Mesenchymal stem cell (in vitro differentiated cells and primary cell): ENCODE measurements around the gene TMEM202. TPM values are rescaled to one million over a fixed set of nuclear protein-coding genes. Genes with fewer than 3 reads are reported as not detected.

ENCODE experiments used
- DNase-seq: peaks from one replicate; pipeline ENCODE4 v3.0.0-alpha.2; 2013
- H2AFZ ChIP-seq: one replicate; pipeline ENCODE4 v1.6.1; 2013; ENCODE audit warnings: low read depth, mild to moderate bottlenecking, control low read depth, inconsistent platforms, low read length, moderate library complexity
- H2AK5ac ChIP-seq: 2 replicates; pipeline ENCODE4 v1.6.1; 2013; ENCODE audit warnings: low read length, moderate library complexity, mild to moderate bottlenecking, inconsistent platforms; ENCODE audit not compliant: severe bottlenecking
- H2BK120ac ChIP-seq: one replicate; pipeline ENCODE4 v1.6.1; 2013; ENCODE audit warnings: low read depth, mild to moderate bottlenecking, inconsistent platforms, low read length, moderate library complexity
- H2BK12ac ChIP-seq, 2 experiments: one replicate each; pipeline ENCODE4 v1.6.1; 2013; ENCODE audit warnings: inconsistent platforms in 2 of 2, low read length in 2 of 2, mild to moderate bottlenecking in 2 of 2, moderate library complexity in 2 of 2, control low read depth in 1 of 2
- H2BK15ac ChIP-seq: one replicate; pipeline ENCODE4 v1.6.1; 2013; ENCODE audit warnings: mild to moderate bottlenecking, low read depth, inconsistent platforms; ENCODE audit not compliant: poor library complexity, severe bottlenecking
- H2BK5ac ChIP-seq: 2 replicates; pipeline ENCODE4 v1.6.1; 2013; ENCODE audit warnings: low read depth, mild to moderate bottlenecking, low read length, control low read depth, inconsistent platforms; ENCODE audit not compliant: poor library complexity, severe bottlenecking
- H3K14ac ChIP-seq, 2 experiments: one replicate each; pipeline ENCODE4 v1.6.1; 2013; ENCODE audit warnings: inconsistent platforms in 2 of 2, low read length in 2 of 2, control low read depth in 1 of 2, mild to moderate bottlenecking in 1 of 2, moderate library complexity in 1 of 2
- H3K18ac ChIP-seq, 2 experiments: one replicate each; pipeline ENCODE4 v1.6.1; 2013; ENCODE audit warnings: inconsistent platforms in 2 of 2, low read length in 2 of 2, control low read depth in 1 of 2, low read depth in 1 of 2, mild to moderate bottlenecking in 1 of 2
- H3K23ac ChIP-seq, 2 experiments: one replicate each; pipeline ENCODE4 v1.6.1; 2013; ENCODE audit warnings: inconsistent platforms in 2 of 2, low read length in 2 of 2, mild to moderate bottlenecking in 2 of 2, moderate library complexity in 2 of 2, control low read depth in 1 of 2
- H3K27ac ChIP-seq: 2 replicates; pipeline ENCODE4 v1.5.1; 2013; ENCODE audit warnings: mild to moderate bottlenecking, moderate library complexity, low read length, control low read depth, inconsistent platforms; ENCODE audit not compliant: poor library complexity, severe bottlenecking
- H3K27me3 ChIP-seq, 2 experiments: 2 replicates each; pipeline versions ENCODE4 v1.6.1 to v1.7.0; 2013; ENCODE audit warnings: low read length in 2 of 2, mild to moderate bottlenecking in 2 of 2, moderate library complexity in 2 of 2, control low read depth in 1 of 2, inconsistent platforms in 1 of 2; ENCODE audit not compliant: control insufficient read depth in 1 of 2, insufficient read depth in 1 of 2
- H3K36me3 ChIP-seq, 2 experiments: 2 replicates each; pipeline versions ENCODE4 v1.6.1 to v1.7.0; 2013; ENCODE audit warnings: low read length in 2 of 2, control low read depth in 1 of 2, inconsistent platforms in 1 of 2, low read depth in 1 of 2, mild to moderate bottlenecking in 1 of 2; ENCODE audit not compliant: insufficient read depth in 2 of 2, control insufficient read depth in 1 of 2
- H3K4ac ChIP-seq, 2 experiments: one replicate each; pipeline ENCODE4 v1.6.1; 2013; ENCODE audit warnings: inconsistent platforms in 2 of 2, low read length in 2 of 2, mild to moderate bottlenecking in 2 of 2, moderate library complexity in 2 of 2, control low read depth in 1 of 2, low read depth in 1 of 2
- H3K4me1 ChIP-seq: 2 replicates; pipeline ENCODE4 v1.6.1; 2013; ENCODE audit warnings: low read depth, low read length, control low read depth; ENCODE audit not compliant: control insufficient read depth, insufficient read depth
- H3K4me2 ChIP-seq: 2 replicates; pipeline ENCODE4 v1.6.1; 2013; ENCODE audit warnings: low read length, mild to moderate bottlenecking, inconsistent platforms; ENCODE audit not compliant: poor library complexity, severe bottlenecking
- H3K4me3 ChIP-seq, 2 experiments: 2 replicates each; pipeline versions ENCODE4 v1.5.1 to v1.7.0; 2013; ENCODE audit warnings: low read length in 2 of 2, mild to moderate bottlenecking in 2 of 2, control low read depth in 1 of 2, low read depth in 1 of 2; ENCODE audit not compliant: insufficient read depth in 1 of 2
- H3K79me1 ChIP-seq: replicated peaks from 2 replicates; pipeline ENCODE4 v1.6.1; 2013; ENCODE audit warnings: mild to moderate bottlenecking, control low read depth, low read length, inconsistent platforms; ENCODE audit not compliant: poor library complexity, severe bottlenecking
- H3K9ac ChIP-seq: 2 replicates; pipeline ENCODE4 v1.7.0; 2013; ENCODE audit warnings: mild to moderate bottlenecking, low read length, moderate library complexity
- H3K9me3 ChIP-seq: 2 replicates; pipeline ENCODE4 v1.7.0; 2013; ENCODE audit warnings: mild to moderate bottlenecking, low read length; ENCODE audit not compliant: control insufficient read depth
- H4K8ac ChIP-seq: one replicate; pipeline ENCODE4 v1.6.1; 2013; ENCODE audit warnings: inconsistent platforms, mild to moderate bottlenecking, low read length, moderate library complexity
- H4K91ac ChIP-seq: one replicate; pipeline ENCODE4 v1.6.1; 2013; ENCODE audit warnings: mild to moderate bottlenecking, low read length, inconsistent platforms
- WGBS: methylation state at CpG from one replicate; pipeline ENCODE4 v1.1.7; 2013; ENCODE audit warnings: mixed read lengths; 5-methylcytosine and 5-hydroxymethylcytosine counted together
- polyA plus RNA-seq, 2 experiments: library from polyadenylated mRNA; stranded (reverse); fragments of 200-250 nt; gene quantifications; one replicate each; pipeline ENCODE4 v1.2.3, GENCODE V29; 2013

TMEM202 gene, protein sequence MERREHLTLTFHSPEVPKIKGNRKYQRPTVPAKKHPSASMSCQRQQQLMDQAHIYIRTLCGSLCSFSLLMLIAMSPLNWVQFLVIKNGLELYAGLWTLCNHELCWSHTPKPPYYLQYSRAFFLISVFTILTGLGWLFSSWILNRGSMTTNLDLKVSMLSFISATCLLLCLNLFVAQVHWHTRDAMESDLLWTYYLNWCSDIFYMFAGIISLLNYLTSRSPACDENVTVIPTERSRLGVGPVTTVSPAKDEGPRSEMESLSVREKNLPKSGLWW
- not detected for polyA plus RNA-seq (2013, experiment 1 of 2)
- not detected for polyA plus RNA-seq (2013, experiment 2 of 2)

DNA sequence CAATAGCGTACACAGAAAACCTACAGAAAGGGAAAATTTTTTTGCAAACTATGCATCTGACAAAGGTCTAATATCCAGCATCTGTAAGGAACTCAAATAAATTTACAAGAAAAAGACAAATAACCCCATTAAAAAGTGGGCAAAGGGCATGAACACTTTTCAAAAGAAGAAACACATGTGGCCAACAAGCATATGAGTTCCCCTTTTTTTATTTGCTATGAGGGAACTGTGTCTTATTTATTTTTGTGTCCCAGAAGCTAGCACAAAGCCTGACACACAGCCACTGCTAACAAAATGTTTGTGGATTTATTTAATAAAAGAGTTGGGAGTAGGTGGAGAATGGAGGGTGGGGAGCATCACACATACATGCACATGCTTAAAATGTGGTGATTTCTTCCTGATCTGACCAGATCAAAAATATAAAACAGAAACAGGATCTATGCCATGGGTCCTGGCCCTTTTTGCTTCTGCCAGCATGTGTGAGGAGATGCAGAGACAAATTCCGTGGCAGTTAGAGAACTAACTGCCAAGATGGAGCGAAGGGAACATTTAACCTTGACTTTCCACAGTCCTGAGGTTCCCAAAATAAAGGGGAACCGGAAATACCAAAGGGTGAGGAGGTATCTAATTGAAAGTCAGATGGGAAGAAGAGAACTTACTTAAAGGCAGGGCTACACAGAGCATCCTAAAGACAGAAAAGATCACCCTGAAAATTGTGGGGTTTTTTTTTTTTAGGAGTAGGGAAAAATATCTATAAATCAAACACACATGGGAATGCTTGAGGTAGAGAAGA lies at the start of gene TMEM202:
TSS of gene TMEM202 (plus strand) at position 510 of the 793 bp plus-strand sequence. CDS start at position 532, 22 bp downstream.
- Histone ChIP-seq H3K4me2 (no peak within 1 kb of the TSS), H4K8ac (peak within 1 kb of the TSS; percentile 37), H3K79me1 (no peaks in the 10 kb centered on the region), H3K9ac (no peak within 1 kb of the TSS), H2BK12ac (no peak within 1 kb of the TSS), H3K4ac (no peak within 1 kb of the TSS), H2AFZ (no peak within 1 kb of the TSS), H2BK15ac (no peak within 1 kb of the TSS), H3K4me1 (no peaks in the 10 kb centered on the region), H3K27ac (no peak within 1 kb of the TSS), H3K9me3 (no peaks in the 10 kb centered on the region), H2BK5ac (no peak within 1 kb of the TSS), H2BK120ac (no peak within 1 kb of the TSS), H2AK5ac (no peak within 1 kb of the TSS), H3K27me3 (peaks cover 37 to 40% of the 10 kb centered on the region in 2 experiments), H3K4me3 (no peak within 1 kb of the TSS), H3K18ac (no peak within 1 kb of the TSS), H3K36me3 (no peaks in the 10 kb centered on the region), H3K14ac (no peak within 1 kb of the TSS), H4K91ac (no peak within 1 kb of the TSS), H3K23ac (no peak within 1 kb of the TSS)
- WGBS = 74% methylated on average over 4 of the region's 4 CpGs
- no peak for DNase-seq

DNA sequence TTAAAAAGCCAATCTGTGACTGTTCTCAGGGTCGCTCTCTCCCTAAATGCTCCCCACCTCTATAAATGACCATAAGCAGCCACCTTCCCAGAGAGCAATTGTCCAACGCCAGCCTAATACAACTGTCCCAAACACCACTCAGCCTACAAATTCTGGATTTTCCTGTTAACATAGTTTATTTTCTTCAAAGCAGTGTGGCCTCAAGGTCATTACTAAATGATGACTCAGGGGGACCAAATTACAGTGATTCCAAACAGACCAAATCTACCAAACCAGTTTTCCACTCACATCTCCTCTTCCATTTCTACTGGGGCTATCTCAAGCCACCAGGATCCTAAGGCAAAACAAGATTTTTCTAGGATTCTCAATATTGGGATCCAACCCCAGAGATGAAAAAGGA lies 44.8 kb upstream of the TMEM202 start:
- H2AFZ ChIP-seq = no peak overlapping the region
- H3K4me2 ChIP-seq = no peak overlapping the region
- H3K27ac ChIP-seq = no peak overlapping the region
- H2BK5ac ChIP-seq = no peak overlapping the region
- H3K79me1 ChIP-seq = peaks cover 27% of the 10 kb centered on the region
- H3K14ac ChIP-seq = no peak overlapping the region
- H3K23ac ChIP-seq = no peak overlapping the region
- no peak overlapping the region for H2AK5ac ChIP-seq
- H3K36me3 ChIP-seq = peaks cover 57 to 83% of the 10 kb centered on the region in 2 experiments
- no peak overlapping the region for H2BK15ac ChIP-seq
- H3K9me3 ChIP-seq = no peaks in the 10 kb centered on the region
- no peak overlapping the region for H3K4ac ChIP-seq
- no peak overlapping the region for H3K18ac ChIP-seq
- no peak overlapping the region for H3K9ac ChIP-seq
- H4K8ac ChIP-seq = no peak overlapping the region
- H4K91ac ChIP-seq = no peak overlapping the region
- H2BK120ac ChIP-seq = no peak overlapping the region
- H3K27me3 ChIP-seq = no peaks in the 10 kb centered on the region
- no peak overlapping the region for H2BK12ac ChIP-seq
- DNase-seq = peak; percentile 33
- H3K4me1 ChIP-seq = no peaks in the 10 kb centered on the region
- H3K4me3 ChIP-seq = no peak overlapping the region
- WGBS = 72% methylated on average over 2 of the region's 2 CpGs

DNA sequence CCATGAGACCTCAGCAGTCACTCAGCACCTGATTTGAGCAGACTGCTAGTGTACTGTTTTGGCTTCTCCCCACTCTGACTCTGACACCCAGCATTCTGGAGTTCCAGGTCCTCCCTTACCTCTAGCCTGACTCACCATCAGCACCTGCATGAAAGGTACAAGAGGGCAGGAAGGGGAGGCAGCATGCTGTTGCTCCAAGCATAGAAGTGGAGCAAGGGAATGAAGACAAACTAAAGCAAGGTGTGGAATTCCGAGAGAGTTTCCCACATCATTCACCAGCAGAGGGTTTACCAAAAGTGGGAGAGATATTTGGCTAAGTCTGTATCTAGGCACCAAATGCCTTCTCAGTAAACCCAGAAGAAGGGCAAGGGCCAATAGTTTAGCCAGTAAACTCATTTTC lies 43.6 kb upstream of the TMEM202 start:
- Histone ChIP-seq H3K23ac (no peak overlapping the region), H3K14ac (no peak overlapping the region), H2AFZ (no peak overlapping the region), H2BK5ac (no peak overlapping the region), H3K4me3 (no peak overlapping the region), H3K27ac (no peak overlapping the region), H3K9me3 (no peaks in the 10 kb centered on the region), H3K4me1 (peaks cover 1% of the 10 kb centered on the region), H3K4ac (no peak overlapping the region), H3K18ac (no peak overlapping the region), H2AK5ac (no peak overlapping the region), H3K79me1 (peaks cover 36% of the 10 kb centered on the region), H2BK120ac (no peak overlapping the region), H4K8ac (no peak overlapping the region), H3K27me3 (no peaks in the 10 kb centered on the region), H2BK15ac (no peak overlapping the region), H2BK12ac (no peak overlapping the region), H4K91ac (no peak overlapping the region), H3K4me2 (no peak overlapping the region), H3K9ac (no peak overlapping the region), H3K36me3 (peaks cover 47 to 70% of the 10 kb centered on the region in 2 experiments)
- DNase-seq = no peak
- WGBS = no CpG with 5 or more reads among the region's 1 CpG

DNA sequence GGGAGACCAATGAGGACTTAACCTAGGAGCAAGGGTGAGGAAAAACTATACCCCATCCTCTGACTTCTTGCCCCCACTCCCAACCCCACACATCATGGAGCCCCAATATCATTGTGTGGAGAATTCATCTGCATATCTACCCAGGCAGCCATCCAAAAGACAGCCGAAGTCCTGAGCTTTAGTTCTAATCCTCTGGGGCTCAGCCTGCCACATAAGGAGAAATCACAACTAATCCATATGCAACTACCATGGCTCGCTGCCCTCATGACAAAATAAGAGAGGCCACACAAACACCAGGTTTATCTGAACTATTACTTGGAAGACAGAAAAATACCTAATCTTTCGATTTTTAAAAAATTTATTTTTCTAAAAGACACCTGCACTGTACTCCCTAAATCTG lies 40.0 kb upstream of the TMEM202 start:
- no peak overlapping the region for H3K23ac ChIP-seq
- H3K4me3 ChIP-seq = peak overlapping the region in 1 of 2 experiments; percentile 20
- H3K18ac ChIP-seq = no peak overlapping the region
- H3K4me1 ChIP-seq = peaks cover 1% of the 10 kb centered on the region
- no peak overlapping the region for H2BK15ac ChIP-seq
- 98% methylated on average over 3 of the region's 3 CpGs for WGBS
- H2BK12ac ChIP-seq = no peak overlapping the region
- H2AK5ac ChIP-seq = no peak overlapping the region
- no peak for DNase-seq
- H3K9ac ChIP-seq = peak overlapping the region; percentile 46
- no peak overlapping the region for H4K8ac ChIP-seq
- no peak overlapping the region for H2AFZ ChIP-seq
- H3K4ac ChIP-seq = no peak overlapping the region
- no peak overlapping the region for H3K4me2 ChIP-seq
- no peaks in the 10 kb centered on the region for H3K9me3 ChIP-seq
- peaks cover 48% of the 10 kb centered on the region for H3K79me1 ChIP-seq
- no peak overlapping the region for H3K27ac ChIP-seq
- H4K91ac ChIP-seq = no peak overlapping the region
- H3K36me3 ChIP-seq = peaks cover 22 to 43% of the 10 kb centered on the region in 2 experiments
- no peak overlapping the region for H3K14ac ChIP-seq
- H3K27me3 ChIP-seq = no peaks in the 10 kb centered on the region
- no peak overlapping the region for H2BK120ac ChIP-seq
- H2BK5ac ChIP-seq = no peak overlapping the region
